Keratinocyte (primary cell): ENCODE results near the gene SFMBT2.

Experiments used
- CTCF ChIP-seq, 3 experiments: IDR thresholded peaks in 1 of 3; conservative IDR thresholded peaks in 1 of 3; optimal IDR thresholded peaks in 1 of 3; 2 replicates in 2 of 3; 3 replicates in 1 of 3; pipeline versions ENCODE3 to v1.5.1; 2011; ENCODE audit warnings: low read length in 3 of 3, mild to moderate bottlenecking in 3 of 3, moderate library complexity in 2 of 3, control low read depth in 1 of 3, inconsistent platforms in 1 of 3; ENCODE audit not compliant: insufficient read depth in 2 of 3; ENCODE audit errors: extremely low read depth in 1 of 3
- EZH2 ChIP-seq: IDR thresholded peaks from one replicate; pipeline ENCODE4 v1.6.1; 2012; ENCODE audit warnings: inconsistent platforms, mild to moderate bottlenecking, low read length, moderate library complexity

- TF ChIP-seq CTCF (optimal IDR thresholded peaks at IDR 0.05 in 1 of 3, IDR thresholded peaks at IDR 0.05 in 1 of 3, conservative IDR thresholded peaks at IDR 0.05 in 1 of 3; ENCODE audit: extremely low read depth in 1 of 3, insufficient read depth in 2 of 3, low read length in 3 of 3) (no peak), EZH2 (no peak)
These were observed 159.0 kb downstream of the SFMBT2 start for GRCh38 chr10:7251696-7252465.
